ENCODE data around the gene FSD2. TPM values are rescaled to one million over a fixed set of nuclear protein-coding genes. Genes with fewer than 3 reads are reported as not detected.
"Not testable (repeated sequence)": the region's sequence is repeated elsewhere in the genome, so short reads cannot be mapped to it uniquely, and the experiment has no call there.

The FSD2 gene
- total RNA-seq, 2 donors from 2014 or later = not detected

DNA sequence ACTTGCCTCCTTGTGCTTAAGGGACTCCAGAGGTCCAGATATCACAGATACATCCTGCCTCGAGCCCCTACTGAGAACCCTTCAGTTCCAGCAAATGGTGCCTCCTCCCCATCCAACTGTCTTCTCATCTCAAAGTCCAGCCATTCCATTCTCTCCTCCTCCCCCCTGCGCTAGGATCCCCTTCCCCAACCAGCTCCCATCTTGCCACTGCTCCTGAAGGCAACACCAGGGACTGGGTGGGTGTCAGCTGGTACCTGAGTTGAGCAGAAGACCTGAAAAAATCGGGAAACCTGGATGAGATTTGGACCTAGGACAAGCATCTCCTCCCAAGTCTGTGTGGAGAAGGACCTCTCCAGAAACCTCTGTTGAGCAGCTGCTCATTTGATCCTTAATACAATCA lies 93.8 kb downstream of the FSD2 start:
- TF ChIP-seq, protein P1, sequence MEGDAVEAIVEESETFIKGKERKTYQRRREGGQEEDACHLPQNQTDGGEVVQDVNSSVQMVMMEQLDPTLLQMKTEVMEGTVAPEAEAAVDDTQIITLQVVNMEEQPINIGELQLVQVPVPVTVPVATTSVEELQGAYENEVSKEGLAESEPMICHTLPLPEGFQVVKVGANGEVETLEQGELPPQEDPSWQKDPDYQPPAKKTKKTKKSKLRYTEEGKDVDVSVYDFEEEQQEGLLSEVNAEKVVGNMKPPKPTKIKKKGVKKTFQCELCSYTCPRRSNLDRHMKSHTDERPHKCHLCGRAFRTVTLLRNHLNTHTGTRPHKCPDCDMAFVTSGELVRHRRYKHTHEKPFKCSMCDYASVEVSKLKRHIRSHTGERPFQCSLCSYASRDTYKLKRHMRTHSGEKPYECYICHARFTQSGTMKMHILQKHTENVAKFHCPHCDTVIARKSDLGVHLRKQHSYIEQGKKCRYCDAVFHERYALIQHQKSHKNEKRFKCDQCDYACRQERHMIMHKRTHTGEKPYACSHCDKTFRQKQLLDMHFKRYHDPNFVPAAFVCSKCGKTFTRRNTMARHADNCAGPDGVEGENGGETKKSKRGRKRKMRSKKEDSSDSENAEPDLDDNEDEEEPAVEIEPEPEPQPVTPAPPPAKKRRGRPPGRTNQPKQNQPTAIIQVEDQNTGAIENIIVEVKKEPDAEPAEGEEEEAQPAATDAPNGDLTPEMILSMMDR (IDR thresholded peaks at IDR 0.05) = no peak
- ATAC-seq (ENCODE audit: insufficient number of reproducible peaks, low FRiP score, low read depth) (no peak), DNase-seq (ENCODE audit: low spot score) (no peak)
- H3K27me3 ChIP-seq (replicated peaks; ENCODE audit: insufficient read depth) = no peaks in the 10 kb centered on the region
- peaks cover 5 to 10% of the 10 kb centered on the region in 2 donors for H3K4me1 ChIP-seq (ENCODE audit: control insufficient read depth in 1 of 2, low read depth in 2 of 2)
- no peak overlapping the region for H3K27ac ChIP-seq
- H3K9me3 ChIP-seq = no peaks in the 10 kb centered on the region
- H3K4me3 ChIP-seq = no peak overlapping the region
- H3K36me3 ChIP-seq = no peaks in the 10 kb centered on the region

DNA sequence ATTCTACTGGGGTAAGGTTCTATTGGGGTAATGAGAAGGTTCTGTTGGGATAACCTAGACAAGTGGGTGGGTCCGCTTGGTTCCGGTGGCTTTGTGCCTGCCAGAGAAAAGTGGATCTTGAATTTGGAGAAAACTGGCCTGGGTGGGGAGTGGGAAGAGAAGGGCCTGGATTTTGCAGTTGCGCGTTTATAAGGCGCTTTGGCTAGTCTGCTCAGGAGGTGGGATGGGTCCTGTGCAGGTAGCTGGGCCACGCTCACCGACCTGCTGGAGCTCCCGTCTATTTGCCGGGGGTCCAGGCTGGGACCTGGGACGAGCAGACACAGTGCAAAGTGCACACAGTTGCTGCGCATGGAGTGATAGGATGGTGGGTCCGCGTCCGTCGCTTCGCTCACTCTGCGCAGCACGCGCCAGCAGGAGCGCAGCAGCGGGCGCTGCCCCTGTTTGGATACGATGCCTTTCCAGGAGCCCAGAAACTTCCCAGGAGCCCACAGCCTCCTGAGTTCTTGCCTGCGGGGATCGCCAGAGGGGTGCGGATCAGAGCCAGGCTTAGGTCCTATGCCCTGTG lies 94.9 kb downstream of the FSD2 start:
- ATAC-seq (ENCODE audit: insufficient number of reproducible peaks, low FRiP score, low read depth) (no peak), DNase-seq (ENCODE audit: low spot score) (no peak)
- TF ChIP-seq, protein P1 (IDR thresholded peaks at IDR 0.05) = no peak
- Histone ChIP-seq H3K4me3 (no peak overlapping the region), H3K27me3 (replicated peaks; ENCODE audit: insufficient read depth) (no peaks in the 10 kb centered on the region), H3K27ac (no peak overlapping the region), H3K4me1 (ENCODE audit: control insufficient read depth in 1 of 2, low read depth in 2 of 2) (peaks cover 5 to 10% of the 10 kb centered on the region in 2 donors), H3K9me3 (no peaks in the 10 kb centered on the region), H3K36me3 (no peaks in the 10 kb centered on the region)

DNA sequence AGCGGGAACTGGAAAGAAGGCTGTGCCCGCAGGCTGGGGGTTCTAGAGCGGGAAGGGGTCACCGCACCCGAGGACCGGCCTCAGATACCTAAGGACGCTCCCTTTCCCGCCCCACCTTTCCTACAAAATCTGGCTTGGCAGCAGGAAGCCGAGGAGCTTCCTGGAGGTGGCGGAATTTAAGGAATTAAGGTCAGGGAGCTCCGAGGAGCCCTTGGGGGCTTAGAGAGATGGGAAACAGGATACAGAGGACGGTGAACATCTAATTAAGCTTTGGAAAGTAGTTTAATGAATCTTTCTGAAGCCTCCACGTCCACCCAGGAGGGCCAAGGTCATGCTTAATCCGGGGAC lies 95.7 kb downstream of the FSD2 start:
- Histone ChIP-seq H3K27me3 (replicated peaks; ENCODE audit: insufficient read depth) (no peaks in the 10 kb centered on the region), H3K36me3 (no peaks in the 10 kb centered on the region), H3K9me3 (no peaks in the 10 kb centered on the region), H3K4me3 (peak overlapping the region; percentile 76), H3K27ac (no peak overlapping the region), H3K4me1 (ENCODE audit: control insufficient read depth in 1 of 2, low read depth in 2 of 2) (peaks cover 5 to 10% of the 10 kb centered on the region in 2 donors)
- TF ChIP-seq, protein P1 (IDR thresholded peaks at IDR 0.05) = no peak
- ATAC-seq (ENCODE audit: insufficient number of reproducible peaks, low FRiP score, low read depth) (no peak), DNase-seq (ENCODE audit: low spot score) (no peak)

DNA sequence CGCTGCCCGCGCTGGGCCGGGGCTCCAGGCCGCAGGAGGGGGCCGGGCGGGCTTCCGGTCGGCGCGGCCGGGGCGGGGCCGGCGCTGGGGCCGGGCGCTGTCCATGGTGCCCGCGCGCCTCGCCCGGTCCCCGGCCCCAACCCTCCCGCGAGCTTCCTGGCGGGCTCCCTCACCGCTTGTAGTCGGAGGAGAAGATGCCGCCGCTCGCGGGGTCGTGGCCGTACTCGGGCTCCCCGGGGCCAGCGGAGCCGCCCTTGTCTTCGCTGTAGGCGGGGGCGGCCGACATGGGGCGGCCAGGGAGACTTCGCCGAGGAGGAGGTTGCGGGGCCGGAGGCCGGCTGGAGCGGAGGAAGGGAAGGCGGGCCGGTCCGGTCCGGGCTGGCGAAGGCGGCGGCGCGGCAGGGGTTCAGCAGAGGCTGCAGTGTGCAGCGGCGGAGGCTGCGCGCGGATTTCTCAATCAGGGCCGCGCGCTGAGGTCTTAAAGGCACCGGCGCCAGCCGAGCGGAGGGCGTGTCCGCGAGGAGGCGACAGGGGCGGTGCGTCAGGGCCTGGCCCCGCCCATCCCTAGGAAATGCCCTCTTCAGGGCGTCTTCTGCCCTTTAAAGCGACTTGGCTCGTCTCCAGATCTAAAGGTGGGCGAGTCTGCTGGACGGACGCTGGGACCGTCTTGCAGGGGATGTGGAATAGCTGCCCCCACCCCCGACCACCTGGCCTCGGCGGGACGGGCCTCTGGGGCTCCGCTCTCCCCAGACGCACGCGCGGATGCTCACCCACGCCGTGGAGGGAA lies 96.3 kb downstream of the FSD2 start, which contains the start of gene AP3B2:
Gene AP3B2, minus strand, starts transcription at position 455 of the 787 bp plus-strand sequence. Its CDS starts 169 bp downstream, at position 286.
- ATAC-seq (ENCODE audit: insufficient number of reproducible peaks, low FRiP score, low read depth) (peak; percentile 43), DNase-seq (ENCODE audit: low spot score) (no peak)
- H3K4me3 ChIP-seq = peak within 1 kb of the TSS; percentile 76
- TF ChIP-seq, protein P1 (IDR thresholded peaks at IDR 0.05) = no peak
- no peaks in the 10 kb centered on the region for H3K27me3 ChIP-seq (replicated peaks; ENCODE audit: insufficient read depth)
- no peaks in the 10 kb centered on the region for H3K9me3 ChIP-seq
- H3K4me1 ChIP-seq (ENCODE audit: control insufficient read depth in 1 of 2, low read depth in 2 of 2) = peaks cover 5 to 10% of the 10 kb centered on the region in 2 donors
- H3K36me3 ChIP-seq = no peaks in the 10 kb centered on the region
- no peak within 1 kb of the TSS for H3K27ac ChIP-seq

DNA sequence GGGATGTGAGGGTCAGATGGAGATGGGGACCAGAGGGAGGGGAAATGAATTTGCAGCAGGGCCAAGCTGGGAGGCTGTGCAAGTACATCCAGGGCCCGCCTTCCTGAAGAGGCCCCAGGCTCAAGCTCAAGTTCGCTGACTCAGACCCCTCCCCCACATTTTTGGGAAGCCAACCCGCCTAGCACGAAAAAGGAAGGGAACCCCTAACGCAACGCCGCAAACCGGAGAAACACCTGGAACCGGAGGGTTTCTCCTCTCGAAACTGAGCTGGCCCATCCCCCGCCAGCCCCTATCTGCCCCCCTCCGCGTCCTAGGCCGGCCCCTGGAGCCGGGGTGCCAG lies 96.8 kb downstream of the FSD2 start:
- H3K27ac ChIP-seq = no peak overlapping the region

DNA sequence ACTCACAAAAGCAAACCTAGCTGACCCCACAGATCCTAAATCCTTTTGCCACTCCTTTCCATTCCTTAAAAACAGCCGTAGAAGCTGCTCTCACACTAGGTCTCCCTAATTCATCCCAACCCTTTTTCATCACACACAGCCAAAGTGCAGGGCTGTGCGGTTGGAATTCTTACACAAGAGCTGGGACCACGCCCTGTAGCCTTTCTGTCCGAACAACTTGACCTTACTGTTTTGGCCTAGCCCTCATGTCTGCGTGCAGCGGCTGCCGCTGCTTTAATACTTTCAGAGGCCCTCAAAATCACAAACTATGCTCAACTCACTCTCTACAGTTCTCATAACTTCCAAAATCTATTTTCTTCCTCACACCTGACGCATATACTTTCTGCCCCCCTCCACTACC lies 100.0 kb downstream of the FSD2 start:
- not testable (repeated sequence) for H3K27me3 ChIP-seq (replicated peaks; ENCODE audit: insufficient read depth); ATAC-seq (ENCODE audit: insufficient number of reproducible peaks, low FRiP score, low read depth); DNase-seq (ENCODE audit: low spot score); H3K36me3 ChIP-seq; H3K4me3 ChIP-seq; H3K9me3 ChIP-seq; H3K27ac ChIP-seq
- peaks cover 5 to 10% of the 10 kb centered on the region in 2 donors for H3K4me1 ChIP-seq (ENCODE audit: control insufficient read depth in 1 of 2, low read depth in 2 of 2)

More for the DNA sequence above, 96.8 kb downstream of the FSD2 start:
- H3K36me3 ChIP-seq = no peaks in the 10 kb centered on the region
- DNase-seq (ENCODE audit: low spot score) = no peak
- TF ChIP-seq, protein P1 (IDR thresholded peaks at IDR 0.05) = no peak
- no peaks in the 10 kb centered on the region for H3K9me3 ChIP-seq
- H3K27me3 ChIP-seq (replicated peaks; ENCODE audit: insufficient read depth) = no peaks in the 10 kb centered on the region
- peak overlapping the region; percentile 76 for H3K4me3 ChIP-seq
- ATAC-seq (ENCODE audit: insufficient number of reproducible peaks, low FRiP score, low read depth) = no peak
- H3K4me1 ChIP-seq (ENCODE audit: control insufficient read depth in 1 of 2, low read depth in 2 of 2) = peaks cover 5 to 10% of the 10 kb centered on the region in 2 donors

All from thoracic aorta (tissue), 2 donors.